Mucosa of stomach (tissue), 1 donor: ENCODE measurements around the gene RECQL5.

Experiments used
- H3K27me3 ChIP-seq: one replicate; pipeline ENCODE4 v1.7.0; 2013; ENCODE audit warnings: mild to moderate bottlenecking, low read length; ENCODE audit not compliant: control insufficient read depth, insufficient read depth
- H3K36me3 ChIP-seq: one replicate; pipeline ENCODE4 v1.7.0; 2013; ENCODE audit warnings: low read length; ENCODE audit not compliant: control insufficient read depth, insufficient read depth
- H3K4me1 ChIP-seq: one replicate; pipeline ENCODE4 v1.7.0; 2013; ENCODE audit warnings: mild to moderate bottlenecking, low read length; ENCODE audit not compliant: control insufficient read depth, insufficient read depth
- H3K4me3 ChIP-seq: one replicate; pipeline ENCODE4 v1.7.0; 2013; ENCODE audit warnings: low read length
- H3K9ac ChIP-seq: one replicate; pipeline ENCODE4 v1.7.0; 2013; ENCODE audit warnings: mild to moderate bottlenecking, low read length, moderate library complexity
- H3K9me3 ChIP-seq: one replicate; pipeline ENCODE4 v1.7.0; 2013; ENCODE audit warnings: mild to moderate bottlenecking, low read length, moderate library complexity; ENCODE audit not compliant: control insufficient read depth
- donor health status: Pancreatic carcinoma.

The RECQL5 gene

DNA sequence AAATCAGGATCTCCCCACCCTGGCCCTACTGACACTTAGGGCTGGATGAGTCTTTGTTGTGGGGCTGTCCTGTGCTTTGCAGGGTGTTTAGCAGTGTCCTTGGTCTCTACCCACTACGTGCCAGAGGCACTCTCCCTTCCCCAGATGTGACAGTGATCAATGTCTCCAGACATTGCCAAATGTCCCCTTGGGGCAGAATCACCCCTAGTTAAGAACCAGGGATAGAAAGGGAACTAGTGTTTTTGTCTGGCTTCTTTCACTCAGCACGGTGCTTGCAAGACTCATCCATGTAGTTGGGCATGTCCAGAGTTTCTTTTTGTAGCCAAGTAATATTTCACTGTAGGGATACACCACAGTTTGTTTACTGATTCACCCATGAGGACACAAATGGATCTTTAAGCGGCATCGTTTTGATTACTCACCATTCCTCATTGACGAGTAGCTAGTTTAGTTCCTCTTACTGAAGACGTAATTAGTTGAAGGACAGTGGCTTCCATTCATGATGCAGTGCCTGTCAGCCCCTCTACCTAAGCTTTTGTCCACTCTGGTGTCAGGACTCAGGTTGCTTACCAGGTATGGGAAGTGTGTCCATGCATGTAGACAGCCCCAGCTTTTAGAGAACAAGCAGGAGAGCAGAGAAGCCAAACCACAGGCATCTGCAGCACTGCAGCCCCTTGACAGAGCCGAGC lies 28.3 kb upstream of the RECQL5 start:
- no peak overlapping the region for H3K4me3 ChIP-seq
- no peaks in the 10 kb centered on the region for H3K9me3 ChIP-seq
- peaks cover 5% of the 10 kb centered on the region for H3K36me3 ChIP-seq
- peaks cover 82% of the 10 kb centered on the region for H3K4me1 ChIP-seq
- peak overlapping the region; percentile 1 for H3K9ac ChIP-seq
- H3K27me3 ChIP-seq, result no peaks in the 10 kb centered on the region

- H3K4me1 ChIP-seq, result peaks cover 76% of the 10 kb centered on the region
- peaks cover 5% of the 10 kb centered on the region for H3K36me3 ChIP-seq
- H3K9ac ChIP-seq, result no peak overlapping the region
- H3K27me3 ChIP-seq, result no peaks in the 10 kb centered on the region
- H3K4me3 ChIP-seq, result no peak overlapping the region
- no peaks in the 10 kb centered on the region for H3K9me3 ChIP-seq
Measured at GRCh38 chr17:75694536-75694935, 27.6 kb upstream of the RECQL5 start.

DNA sequence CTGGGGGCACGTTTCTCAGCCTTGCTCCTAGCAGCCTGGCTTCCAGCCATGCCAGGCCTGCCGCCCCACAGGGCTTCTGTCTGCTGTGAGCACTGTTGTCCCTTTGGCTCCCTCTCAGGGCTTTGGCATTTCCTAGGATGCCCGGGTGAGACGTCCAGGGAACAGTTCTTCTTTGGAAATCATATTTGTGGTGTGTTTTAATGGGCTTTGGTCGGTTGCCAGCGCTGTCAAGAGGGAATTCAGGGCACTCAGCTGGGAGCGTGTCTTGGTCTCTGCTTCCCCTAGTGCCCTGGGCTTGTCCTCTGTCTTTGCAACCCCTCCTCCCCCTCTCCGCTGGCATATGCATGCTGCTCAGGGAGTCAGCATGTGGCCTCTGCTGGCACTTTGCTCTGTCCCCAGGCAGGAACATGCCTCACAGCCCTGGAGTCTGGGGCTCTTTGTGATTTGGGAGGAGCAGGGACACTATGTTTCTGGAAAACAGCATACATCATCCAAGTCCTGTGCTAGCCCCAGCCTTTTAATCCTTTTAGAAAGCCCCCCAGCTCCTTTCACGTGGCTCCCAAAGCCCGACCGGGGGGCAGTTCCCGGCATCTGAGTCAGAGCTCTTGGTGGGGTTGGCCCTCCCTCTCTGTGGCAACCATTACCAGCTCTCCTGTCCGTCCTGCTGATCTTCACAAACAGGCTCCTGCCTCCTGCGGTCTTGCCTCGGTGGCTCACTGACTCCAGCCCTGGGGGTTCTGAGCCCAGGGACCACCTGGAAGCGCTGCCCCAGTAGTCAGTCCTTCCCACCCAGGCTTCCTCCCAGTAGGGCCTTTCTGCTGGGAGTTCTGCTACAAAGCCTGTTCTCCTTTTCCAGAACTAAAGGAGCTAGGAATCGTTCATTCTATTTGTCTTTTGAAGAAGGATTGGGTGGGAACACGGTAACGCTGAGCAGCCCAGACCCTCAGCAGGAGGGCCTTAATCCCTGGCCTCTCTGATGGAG lies 26.8 kb upstream of the RECQL5 start:
- peaks cover 5% of the 10 kb centered on the region for H3K36me3 ChIP-seq
- H3K9me3 ChIP-seq, result no peaks in the 10 kb centered on the region
- H3K9ac ChIP-seq, result no peak overlapping the region
- peaks cover 76% of the 10 kb centered on the region for H3K4me1 ChIP-seq
- no peaks in the 10 kb centered on the region for H3K27me3 ChIP-seq
- no peak overlapping the region for H3K4me3 ChIP-seq

DNA sequence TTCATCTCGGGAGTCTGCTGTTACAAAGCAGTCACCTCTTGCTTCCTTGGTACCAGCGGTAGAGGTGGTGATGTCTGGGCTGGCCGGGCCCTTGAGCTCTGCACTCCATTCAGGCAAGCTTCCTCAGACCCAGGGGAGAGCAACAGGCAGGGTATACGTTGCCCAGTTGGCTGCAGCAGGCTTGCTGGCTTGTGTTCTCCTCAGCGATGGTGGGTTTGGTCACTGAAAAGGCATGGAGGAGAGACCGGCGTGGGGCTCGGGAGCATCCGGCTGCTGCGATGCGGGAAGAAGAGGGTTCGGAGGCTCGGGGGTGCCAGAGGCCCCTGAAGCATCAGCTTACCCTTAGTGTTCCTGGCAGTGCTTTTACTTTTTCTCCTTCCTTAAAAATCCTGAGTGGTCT lies 26.0 kb upstream of the RECQL5 start:
- Histone ChIP-seq H3K4me3 (no peak overlapping the region), H3K36me3 (peaks cover 5% of the 10 kb centered on the region), H3K27me3 (no peaks in the 10 kb centered on the region), H3K4me1 (peaks cover 75% of the 10 kb centered on the region), H3K9me3 (no peaks in the 10 kb centered on the region), H3K9ac (no peak overlapping the region)

- peaks cover 75% of the 10 kb centered on the region for H3K4me1 ChIP-seq
- no peaks in the 10 kb centered on the region for H3K27me3 ChIP-seq
- H3K9ac ChIP-seq, result no peak overlapping the region
- H3K4me3 ChIP-seq, result no peak overlapping the region
- no peaks in the 10 kb centered on the region for H3K9me3 ChIP-seq
- peaks cover 5% of the 10 kb centered on the region for H3K36me3 ChIP-seq
Measured at GRCh38 chr17:75691801-75692626, 25.1 kb upstream of the RECQL5 start.

DNA sequence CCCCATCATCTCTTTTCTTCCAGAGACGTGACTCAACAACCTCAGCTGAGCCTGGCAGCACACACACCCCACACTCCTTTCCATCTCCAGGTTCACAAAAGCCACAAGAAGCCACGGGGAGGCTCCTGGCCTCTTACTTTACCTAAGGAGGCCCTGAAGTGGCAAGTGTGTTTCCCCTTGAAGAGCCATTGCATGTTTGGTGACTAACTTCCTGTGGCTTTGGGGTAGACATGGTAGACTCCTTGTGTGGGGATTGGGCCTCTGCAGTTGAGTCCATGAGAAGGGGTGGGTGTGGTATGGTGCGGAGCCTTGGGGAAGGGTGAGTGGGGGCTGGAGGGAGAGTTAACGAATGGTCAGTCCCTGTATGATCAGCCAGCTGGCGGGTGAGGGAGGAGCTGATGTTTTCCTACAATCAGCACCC lies 24.4 kb upstream of the RECQL5 start:
- Histone ChIP-seq H3K9me3 (no peaks in the 10 kb centered on the region), H3K4me1 (peaks cover 77% of the 10 kb centered on the region), H3K36me3 (peaks cover 5% of the 10 kb centered on the region), H3K27me3 (no peaks in the 10 kb centered on the region), H3K4me3 (no peak overlapping the region), H3K9ac (no peak overlapping the region)

DNA sequence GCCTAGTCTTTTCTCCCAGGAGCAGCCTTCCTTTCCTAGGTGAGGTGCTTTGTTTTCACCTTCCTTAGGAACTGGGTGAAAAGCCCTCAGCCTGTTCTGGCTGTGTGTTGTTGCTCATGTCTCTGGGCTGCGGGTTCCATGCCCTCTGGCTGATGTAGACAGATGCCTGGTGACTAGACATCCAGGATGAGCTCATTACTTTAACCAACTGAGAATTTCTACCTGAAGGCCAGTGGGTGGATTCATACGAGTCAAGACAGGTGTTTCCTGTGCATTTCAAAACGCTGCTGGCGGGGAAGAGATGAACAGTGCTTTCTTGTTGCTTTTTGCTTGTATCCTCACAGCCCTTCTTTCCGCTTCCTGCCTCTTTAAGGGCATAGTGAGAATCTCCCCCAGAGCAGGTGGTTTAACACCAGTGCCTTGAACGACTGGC lies 22.5 kb upstream of the RECQL5 start:
- Histone ChIP-seq H3K9me3 (no peaks in the 10 kb centered on the region), H3K4me1 (peaks cover 79% of the 10 kb centered on the region), H3K9ac (peak overlapping the region; percentile 7), H3K4me3 (no peak overlapping the region), H3K36me3 (no peaks in the 10 kb centered on the region), H3K27me3 (no peaks in the 10 kb centered on the region)

DNA sequence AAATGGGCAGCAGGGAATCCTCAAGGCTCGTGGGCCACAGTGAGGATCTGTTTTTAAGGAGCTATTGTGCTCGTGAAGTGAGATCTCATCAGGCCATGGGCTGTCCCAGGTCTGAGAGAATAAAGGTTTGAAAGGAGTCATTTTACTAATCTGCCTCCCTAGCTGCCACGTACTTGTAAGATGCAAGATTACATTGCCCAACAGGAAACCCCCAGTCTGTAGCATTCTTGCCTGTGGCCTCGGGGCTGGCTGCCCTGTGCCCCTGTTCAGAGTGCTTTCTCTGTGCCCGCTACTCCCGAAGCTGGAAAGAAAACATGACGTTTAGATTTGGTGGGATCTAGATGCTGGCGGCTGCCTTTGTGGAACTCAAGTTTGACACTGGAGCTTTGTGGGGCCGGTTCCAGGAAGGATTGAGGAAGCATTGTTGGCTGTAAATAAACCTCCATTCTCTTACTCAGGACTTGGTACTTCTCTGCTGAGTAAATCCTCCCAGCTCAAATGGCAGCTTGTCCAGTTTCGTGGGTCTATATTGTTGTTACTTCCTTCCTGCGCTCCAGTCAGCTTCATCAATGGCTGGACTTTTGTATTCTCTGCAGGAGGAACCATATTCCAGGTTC lies 21.4 kb upstream of the RECQL5 start:
- Histone ChIP-seq H3K4me1 (peaks cover 80% of the 10 kb centered on the region), H3K4me3 (no peak overlapping the region), H3K9me3 (no peaks in the 10 kb centered on the region), H3K36me3 (no peaks in the 10 kb centered on the region), H3K9ac (peak overlapping the region; percentile 51), H3K27me3 (no peaks in the 10 kb centered on the region)

DNA sequence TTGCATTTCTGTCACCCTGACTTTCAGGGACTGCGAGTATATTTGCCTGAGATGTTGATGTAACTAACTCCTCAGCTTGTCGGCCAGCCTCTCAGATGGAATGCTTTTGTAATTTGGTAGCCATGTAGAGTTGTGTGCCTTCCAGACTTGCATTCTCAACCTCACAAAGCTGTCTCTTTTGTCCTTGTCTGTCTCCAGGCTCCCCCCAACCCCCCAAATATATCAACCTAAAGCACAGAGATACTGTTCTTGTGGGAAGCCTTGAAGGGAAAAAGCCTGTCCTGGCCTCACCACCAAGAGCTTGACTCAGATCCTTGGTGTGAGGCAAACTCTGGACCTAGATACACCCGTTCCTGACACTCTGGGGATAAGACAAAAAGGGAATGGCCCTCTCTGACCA lies 18.5 kb upstream of the RECQL5 start:
- Histone ChIP-seq H3K9me3 (no peaks in the 10 kb centered on the region), H3K27me3 (no peaks in the 10 kb centered on the region), H3K9ac (peak overlapping the region; percentile 7), H3K4me1 (peaks cover 74% of the 10 kb centered on the region), H3K36me3 (no peaks in the 10 kb centered on the region), H3K4me3 (no peak overlapping the region)

DNA sequence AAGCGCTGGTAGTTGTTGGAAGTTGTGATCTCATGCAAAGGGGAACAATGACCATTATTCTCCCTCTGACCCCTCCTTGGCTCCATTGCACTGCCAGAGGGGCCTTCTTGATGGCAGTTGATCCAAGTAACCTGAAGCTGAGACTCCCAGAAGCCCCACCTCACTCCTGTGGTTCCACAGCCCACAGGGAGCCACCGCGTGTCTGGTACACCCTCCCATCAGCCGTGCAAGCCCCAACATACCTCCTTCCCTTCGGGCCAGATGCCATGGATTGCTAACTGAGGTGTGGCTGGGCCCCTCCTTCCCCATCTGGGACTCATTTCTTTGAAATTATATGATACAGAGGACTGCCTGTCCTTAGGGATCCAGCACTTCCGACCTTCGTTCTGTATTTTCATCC lies 18.0 kb upstream of the RECQL5 start:
- Histone ChIP-seq H3K36me3 (no peaks in the 10 kb centered on the region), H3K4me3 (no peak overlapping the region), H3K4me1 (peaks cover 78% of the 10 kb centered on the region), H3K9me3 (no peaks in the 10 kb centered on the region), H3K27me3 (no peaks in the 10 kb centered on the region), H3K9ac (no peak overlapping the region)

GRCh38 chr17:75684249-75684648 lies 17.3 kb upstream of the RECQL5 start:
- peak overlapping the region; percentile 46 for H3K9ac ChIP-seq

More at GRCh38 chr17:75684249-75684648, 17.3 kb upstream of the RECQL5 start:
- H3K36me3 ChIP-seq, result no peaks in the 10 kb centered on the region
- peaks cover 81% of the 10 kb centered on the region for H3K4me1 ChIP-seq
- no peaks in the 10 kb centered on the region for H3K27me3 ChIP-seq
- H3K9me3 ChIP-seq, result no peaks in the 10 kb centered on the region
- H3K4me3 ChIP-seq, result no peak overlapping the region
